ENCODE data around the gene LUC7L2.
"Not testable (repeated sequence)": the region's sequence is repeated elsewhere in the genome, so short reads cannot be mapped to it uniquely, and the experiment has no call there.

The LUC7L2 gene

GRCh38 chr7:139351027-139351426 is 8.7 kb upstream of the LUC7L2 start:
- no peak overlapping the region for H3K4me2 ChIP-seq
- H3K4me1 ChIP-seq = peaks cover 0 to 27% (median 17%) of the 10 kb centered on the region in 10 experiments; a peak in 17 of 20 replicates
- H3K4me3 ChIP-seq = no peak overlapping the region
- H3K9ac ChIP-seq = no peak overlapping the region
- no peak overlapping the region for H3K27ac ChIP-seq
- peaks cover 35 to 85% (median 67%) of the 10 kb centered on the region in 11 experiments for H3K36me3 ChIP-seq
- H4K20me1 ChIP-seq = no peaks in the 10 kb centered on the region
- no peaks in the 10 kb centered on the region for H3K27me3 ChIP-seq
- no peak for TF ChIP-seq Cebpa-rat (IDR thresholded peaks at IDR 0.05)
- H3K9me3 ChIP-seq (replicated peaks in 1 of 11) = no peaks in the 10 kb centered on the region

DNA sequence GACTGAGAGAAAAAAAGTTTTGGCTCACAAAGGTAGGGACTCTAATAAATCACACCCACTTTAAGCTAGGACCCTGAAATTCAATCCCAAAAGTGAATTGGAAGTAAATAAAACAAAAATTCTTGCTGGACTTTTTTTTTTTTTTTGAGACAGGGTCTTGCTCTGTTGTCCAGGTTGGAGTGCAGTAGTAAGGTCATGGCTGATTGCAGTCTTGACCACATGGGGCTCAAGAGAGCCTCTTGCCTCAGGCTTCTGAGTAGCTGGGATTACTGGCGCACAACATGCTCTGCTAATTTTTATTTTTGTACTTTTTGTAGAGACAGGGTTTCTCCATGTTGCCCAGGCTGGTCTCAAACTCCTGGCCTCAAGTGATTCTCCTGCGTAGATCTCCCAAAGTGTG is 5.0 kb upstream of the LUC7L2 start:
- Histone ChIP-seq H3K9ac (peak overlapping the region in 8 of 11 experiments; percentile 19 to 66 (median 48); a peak in 11 of 22 replicates), H3K27me3 (no peaks in the 10 kb centered on the region), H3K9me3 (replicated peaks in 1 of 11) (no peaks in the 10 kb centered on the region), H3K4me3 (peak overlapping the region in 1 of 10 experiments; percentile 23; a peak in 1 of 20 replicates), H3K4me2 (peak overlapping the region in 9 of 11 experiments; percentile 13 to 73 (median 60); a peak in 19 of 22 replicates), H3K27ac (peak overlapping the region in 9 of 11 experiments; percentile 62 to 99 (median 76); a peak in 18 of 22 replicates), H3K4me1 (peaks cover 10 to 46% (median 33%) of the 10 kb centered on the region in 10 experiments), H4K20me1 (no peaks in the 10 kb centered on the region), H3K36me3 (peaks cover 3 to 54% (median 36%) of the 10 kb centered on the region in 11 experiments; a peak in 19 of 22 replicates)
- TF ChIP-seq Cebpa-rat (IDR thresholded peaks at IDR 0.05) = no peak

DNA sequence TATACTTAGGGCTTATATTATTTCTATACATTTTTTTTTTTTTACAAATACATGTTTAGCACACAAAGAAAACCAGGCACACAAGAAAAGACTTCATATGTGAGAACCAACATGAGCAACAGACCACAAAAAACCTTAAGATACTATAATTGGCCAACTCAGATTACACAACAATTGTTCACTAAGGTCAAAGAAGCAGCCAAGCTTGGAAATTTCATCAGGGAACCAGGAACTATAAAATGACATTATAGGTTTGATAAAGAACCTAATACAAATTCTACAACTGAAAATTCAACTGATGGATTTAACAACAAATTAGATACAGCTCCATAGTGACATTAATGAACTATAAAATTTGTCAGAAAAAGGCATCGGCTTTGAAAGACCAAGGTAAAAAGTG is 4.4 kb upstream of the LUC7L2 start:
- Histone ChIP-seq H4K20me1 (no peaks in the 10 kb centered on the region), H3K27me3 (no peaks in the 10 kb centered on the region), H3K9me3 (replicated peaks in 1 of 11) (no peaks in the 10 kb centered on the region), H3K27ac (peak overlapping the region in 9 of 11 experiments; percentile 62 to 99 (median 76); a peak in 18 of 22 replicates), H3K36me3 (peaks cover 3 to 48% (median 32%) of the 10 kb centered on the region in 11 experiments; a peak in 19 of 22 replicates), H3K4me1 (peaks cover 10 to 46% (median 33%) of the 10 kb centered on the region in 10 experiments), H3K4me2 (peak overlapping the region in 9 of 11 experiments; percentile 13 to 73 (median 60); a peak in 20 of 22 replicates), H3K9ac (peak overlapping the region in 8 of 11 experiments; percentile 19 to 66 (median 48); a peak in 11 of 22 replicates), H3K4me3 (0 out of 20 replicates have a peak overlapping the region, but pooled peaks of 1 of the 10 experiments have one; percentile 23)
- TF ChIP-seq Cebpa-rat (IDR thresholded peaks at IDR 0.05) = peak in 1 of 11 experiments; percentile 43; a peak in 2 of 22 replicates

DNA sequence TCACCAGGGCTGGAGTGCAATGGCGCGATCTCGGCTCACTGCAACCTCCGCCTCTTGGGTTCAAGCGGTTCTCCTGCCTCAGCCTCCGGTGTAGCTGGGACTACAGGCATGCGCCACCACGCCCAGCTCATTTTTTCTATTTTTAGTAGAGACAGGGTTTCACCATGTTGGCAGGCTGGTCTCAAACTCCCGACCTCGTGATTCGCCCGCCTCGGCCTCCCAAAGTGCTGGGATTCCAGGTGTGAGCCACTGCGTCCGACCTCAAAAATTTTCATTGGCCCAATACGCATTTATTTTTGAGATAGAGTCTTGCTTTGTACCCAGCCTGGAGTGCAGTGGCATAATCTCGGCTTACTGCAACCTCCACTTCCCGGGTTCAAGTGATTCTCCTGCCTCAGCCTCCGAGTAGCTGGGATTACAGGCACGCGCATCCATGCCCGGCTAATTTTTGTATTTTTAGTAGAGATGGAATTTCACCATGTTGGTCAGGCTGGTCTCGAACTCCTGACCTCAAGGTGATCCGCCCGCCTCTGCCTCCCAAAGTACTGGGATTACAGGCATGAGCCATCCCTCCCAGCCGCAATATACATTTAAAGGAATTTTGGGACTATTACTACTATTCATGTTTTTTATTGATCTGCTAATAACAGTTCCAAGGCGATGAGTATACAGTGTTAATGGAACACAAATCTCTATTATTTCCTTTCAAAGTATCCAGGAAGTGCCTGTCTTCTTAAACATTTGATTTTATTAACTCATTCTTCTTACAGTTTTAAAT is 1.8 kb upstream of the LUC7L2 start:
- peaks cover 28 to 60% (median 46%) of the 10 kb centered on the region in 10 experiments for H3K4me1 ChIP-seq
- peaks cover 1 to 29% (median 19%) of the 10 kb centered on the region in 11 experiments; a peak in 18 of 22 replicates for H3K36me3 ChIP-seq
- H4K20me1 ChIP-seq = peaks cover 7 to 26% (median 20%) of the 10 kb centered on the region in 11 experiments; a peak in 21 of 22 replicates
- peak overlapping the region; percentile 96 to 99 (median 98); a peak in 21 of 22 replicates for H3K9ac ChIP-seq
- H3K9me3 ChIP-seq (replicated peaks in 1 of 11); H3K27me3 ChIP-seq: not testable (repeated sequence)
- peak overlapping the region; percentile 61 to 95 (median 84) for H3K4me3 ChIP-seq
- peak overlapping the region; percentile 61 to 89 (median 84) for H3K4me2 ChIP-seq
- H3K27ac ChIP-seq = peak overlapping the region; percentile 95 to 100 (median 99); a peak in 21 of 22 replicates

DNA sequence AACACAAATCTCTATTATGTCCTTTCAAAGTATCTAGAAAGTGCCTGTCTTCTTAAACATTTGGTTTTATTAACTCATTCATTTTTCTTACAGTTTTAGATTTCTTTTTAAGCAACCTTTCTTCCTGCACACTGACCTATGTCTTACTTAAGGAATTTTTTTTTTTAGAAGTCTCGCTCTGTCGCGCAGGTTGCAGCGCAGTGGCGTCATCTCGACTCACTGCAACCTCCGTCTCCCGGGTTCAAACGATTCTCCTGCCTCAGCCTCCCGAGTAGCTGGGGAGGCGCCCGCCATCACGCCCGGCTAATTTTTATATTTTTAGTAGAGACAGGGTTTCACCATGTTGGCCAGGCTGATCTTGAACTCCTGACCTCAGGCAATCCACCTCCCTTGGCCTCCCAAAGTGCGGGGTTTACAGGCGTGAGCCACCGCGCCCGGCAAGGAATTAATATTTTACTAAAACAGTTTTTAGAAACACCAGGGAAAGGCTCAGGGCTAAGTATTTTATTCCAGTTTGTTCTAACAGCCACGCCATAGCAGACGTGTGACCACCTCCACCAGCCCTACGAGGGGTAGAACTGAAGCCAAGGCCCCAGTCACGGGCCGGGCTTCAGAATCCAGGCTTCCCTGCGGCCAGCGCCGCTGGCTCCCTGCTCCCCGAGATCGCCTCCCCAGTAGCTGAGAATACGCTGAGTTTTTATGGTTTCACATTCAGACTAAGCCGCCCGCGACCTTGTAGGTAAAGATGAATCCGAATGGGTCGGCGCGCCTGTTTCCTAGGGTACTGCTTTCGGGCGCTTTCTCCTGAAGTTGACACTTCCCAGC is 941 bp upstream of the LUC7L2 start:
- peak in 1 of 11 experiments; percentile 78; a peak in 1 of 22 replicates for TF ChIP-seq Cebpa-rat (IDR thresholded peaks at IDR 0.05)
- peak overlapping the region; percentile 95 to 100 (median 99) for H3K27ac ChIP-seq

DNA sequence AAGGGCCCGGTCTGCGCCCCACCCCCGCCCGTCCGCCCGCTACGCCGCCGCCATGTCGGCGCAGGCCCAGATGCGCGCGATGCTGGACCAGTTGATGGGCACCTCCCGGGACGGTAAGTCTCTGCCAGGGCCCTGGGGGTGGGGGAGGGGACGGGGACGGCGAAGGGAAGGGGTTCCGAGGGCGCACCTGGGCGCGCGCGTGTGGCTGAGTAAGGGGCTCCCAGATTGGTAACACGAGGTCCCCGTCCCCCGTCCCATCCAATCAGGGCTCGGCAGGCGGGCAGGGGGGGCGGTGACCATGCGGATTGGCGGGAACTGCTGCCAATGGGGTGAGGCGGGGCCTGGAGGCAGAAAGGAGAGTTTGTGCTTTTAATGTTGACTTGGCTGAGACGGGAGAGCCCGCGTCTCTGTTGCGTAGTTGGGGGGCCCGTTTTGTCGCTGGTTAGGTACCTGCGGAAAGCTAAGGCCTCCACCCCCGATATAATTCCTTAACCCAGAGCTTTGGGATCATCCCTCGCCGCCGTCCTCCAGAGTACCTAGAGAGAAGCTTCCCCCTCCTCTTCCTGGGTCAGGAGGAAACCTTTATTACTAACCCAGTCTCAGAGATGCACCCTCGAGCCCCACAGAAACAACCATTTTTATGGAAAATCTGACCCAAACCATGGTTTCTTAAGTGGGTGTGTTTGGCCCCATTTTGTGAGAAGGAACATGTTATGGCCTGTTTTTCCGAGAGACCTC is 685 bp downstream of the LUC7L2 start:
- Histone ChIP-seq H3K27me3 (no peaks in the 10 kb centered on the region), H3K27ac (peak overlapping the region; percentile 95 to 100 (median 99)), H4K20me1 (peaks cover 22 to 50% (median 45%) of the 10 kb centered on the region in 11 experiments; a peak in 21 of 22 replicates), H3K4me3 (peak overlapping the region; percentile 61 to 95 (median 84)), H3K4me1 (peaks cover 34 to 52% (median 41%) of the 10 kb centered on the region in 10 experiments), H3K9me3 (replicated peaks in 1 of 11) (no peaks in the 10 kb centered on the region), H3K9ac (peak overlapping the region; percentile 96 to 99 (median 98)), H3K4me2 (peak overlapping the region; percentile 52 to 89 (median 79)), H3K36me3 (peaks cover 24 to 39% (median 32%) of the 10 kb centered on the region in 11 experiments; a peak in 21 of 22 replicates)
- no peak for TF ChIP-seq Cebpa-rat (IDR thresholded peaks at IDR 0.05)

More for the DNA sequence above, 941 bp upstream of the LUC7L2 start:
- Histone ChIP-seq H3K9me3 (replicated peaks in 1 of 11) (no peaks in the 10 kb centered on the region), H3K4me3 (peak overlapping the region; percentile 61 to 95 (median 84)), H3K4me2 (peak overlapping the region; percentile 61 to 89 (median 84)), H3K27me3 (no peaks in the 10 kb centered on the region), H3K36me3 (peaks cover 9 to 33% (median 21%) of the 10 kb centered on the region in 11 experiments; a peak in 20 of 22 replicates), H4K20me1 (peaks cover 14 to 34% (median 28%) of the 10 kb centered on the region in 11 experiments; a peak in 21 of 22 replicates), H3K9ac (peak overlapping the region; percentile 96 to 99 (median 98)), H3K4me1 (peaks cover 31 to 63% (median 49%) of the 10 kb centered on the region in 10 experiments)

GRCh38 chr7:139360948-139361307 is 1.2 kb downstream of the LUC7L2 start:
- H3K9me3 ChIP-seq (replicated peaks in 1 of 11) = no peaks in the 10 kb centered on the region
- H3K27ac ChIP-seq = peak overlapping the region; percentile 95 to 100 (median 99)
- peaks cover 27 to 56% (median 50%) of the 10 kb centered on the region in 11 experiments; a peak in 21 of 22 replicates for H4K20me1 ChIP-seq
- H3K4me2 ChIP-seq = peak overlapping the region; percentile 52 to 89 (median 79)
- H3K27me3 ChIP-seq = no peaks in the 10 kb centered on the region
- no peak for TF ChIP-seq Cebpa-rat (IDR thresholded peaks at IDR 0.05)
- H3K9ac ChIP-seq = peak overlapping the region; percentile 96 to 99 (median 98)
- peak overlapping the region; percentile 61 to 95 (median 84) for H3K4me3 ChIP-seq
- peaks cover 35 to 51% (median 41%) of the 10 kb centered on the region in 10 experiments for H3K4me1 ChIP-seq
- H3K36me3 ChIP-seq = peaks cover 30 to 42% (median 37%) of the 10 kb centered on the region in 11 experiments; a peak in 21 of 22 replicates
